ENCODE measurements around the gene USP2.

USP2 gene

GRCh38 chr11:119419834-119420492 lies 38.5 kb upstream of the USP2 start:
- Histone ChIP-seq H3K36me3 (ENCODE audit: insufficient read depth, low read length) (no peaks in the 10 kb centered on the region), H3K4me3 (ENCODE audit: low read depth in 1 of 2, low read length in 2 of 2) (no peak overlapping the region), H3K27ac (ENCODE audit: low read length) (no peak overlapping the region), H3K27me3 (ENCODE audit: insufficient read depth, low read length, poor library complexity) (peaks cover 13% of the 10 kb centered on the region), H3K4me2 (ENCODE audit: insufficient read depth, low read length) (no peak overlapping the region), H2AFZ (ENCODE audit: low read depth, low read length) (no peak overlapping the region), H3K79me2 (ENCODE audit: insufficient read depth, low read length) (no peaks in the 10 kb centered on the region), H4K20me1 (ENCODE audit: insufficient read depth, low read length) (no peaks in the 10 kb centered on the region), H3K9me3 (ENCODE audit: insufficient read depth, low read length, severe bottlenecking) (no peaks in the 10 kb centered on the region), H3K9ac (ENCODE audit: low read depth, low read length) (no peak overlapping the region), H3K4me1 (ENCODE audit: insufficient read depth, low read length) (no peaks in the 10 kb centered on the region)
- DNase-seq (no peak), ATAC-seq (ENCODE audit: insufficient read depth, low read depth) (no peak)
- TF ChIP-seq CTCF (IDR thresholded peaks at IDR 0.05; ENCODE audit: borderline replicate concordance, extremely low read depth, low read length, poor library complexity, severe bottlenecking): no peak
- no peak for TF ChIP-seq EZH2 (IDR thresholded peaks at IDR 0.05; ENCODE audit: borderline replicate concordance, low read depth, low read length, severe bottlenecking)

- Histone ChIP-seq H3K36me3 (ENCODE audit: insufficient read depth, low read length) (no peaks in the 10 kb centered on the region), H3K79me2 (ENCODE audit: insufficient read depth, low read length) (no peaks in the 10 kb centered on the region), H2AFZ (ENCODE audit: low read depth, low read length) (no peak overlapping the region), H3K4me1 (ENCODE audit: insufficient read depth, low read length) (no peaks in the 10 kb centered on the region), H3K9ac (ENCODE audit: low read depth, low read length) (no peak overlapping the region), H3K27ac (ENCODE audit: low read length) (no peak overlapping the region), H3K4me2 (ENCODE audit: insufficient read depth, low read length) (no peak overlapping the region), H4K20me1 (ENCODE audit: insufficient read depth, low read length) (no peaks in the 10 kb centered on the region), H3K4me3 (ENCODE audit: low read depth in 1 of 2, low read length in 2 of 2) (no peak overlapping the region), H3K9me3 (ENCODE audit: insufficient read depth, low read length, severe bottlenecking) (no peaks in the 10 kb centered on the region), H3K27me3 (ENCODE audit: insufficient read depth, low read length, poor library complexity) (peaks cover 13% of the 10 kb centered on the region)
- no peak for DNase-seq
- TF ChIP-seq CTCF (IDR thresholded peaks at IDR 0.05; ENCODE audit: borderline replicate concordance, extremely low read depth, low read length, poor library complexity, severe bottlenecking) (no peak), EZH2 (IDR thresholded peaks at IDR 0.05; ENCODE audit: borderline replicate concordance, low read depth, low read length, severe bottlenecking) (no peak)
- no peak for ATAC-seq (ENCODE audit: insufficient read depth, low read depth)
Observed at GRCh38 chr11:119419246-119419645, 37.8 kb upstream of the USP2 start.

- no peak overlapping the region for H3K27ac ChIP-seq (ENCODE audit: low read length)
- ATAC-seq (ENCODE audit: insufficient read depth, low read depth): no peak
- no peaks in the 10 kb centered on the region for H3K79me2 ChIP-seq (ENCODE audit: insufficient read depth, low read length)
- H3K4me2 ChIP-seq (ENCODE audit: insufficient read depth, low read length): no peak overlapping the region
- no peaks in the 10 kb centered on the region for H3K4me1 ChIP-seq (ENCODE audit: insufficient read depth, low read length)
- H4K20me1 ChIP-seq (ENCODE audit: insufficient read depth, low read length): no peaks in the 10 kb centered on the region
- no peak overlapping the region for H2AFZ ChIP-seq (ENCODE audit: low read depth, low read length)
- DNase-seq: no peak
- no peaks in the 10 kb centered on the region for H3K36me3 ChIP-seq (ENCODE audit: insufficient read depth, low read length)
- no peaks in the 10 kb centered on the region for H3K9me3 ChIP-seq (ENCODE audit: insufficient read depth, low read length, severe bottlenecking)
- H3K4me3 ChIP-seq (ENCODE audit: low read depth in 1 of 2, low read length in 2 of 2): no peak overlapping the region
- H3K9ac ChIP-seq (ENCODE audit: low read depth, low read length): no peak overlapping the region
- no peak for TF ChIP-seq CTCF (IDR thresholded peaks at IDR 0.05; ENCODE audit: borderline replicate concordance, extremely low read depth, low read length, poor library complexity, severe bottlenecking)
- no peak for TF ChIP-seq EZH2 (IDR thresholded peaks at IDR 0.05; ENCODE audit: borderline replicate concordance, low read depth, low read length, severe bottlenecking)
- H3K27me3 ChIP-seq (ENCODE audit: insufficient read depth, low read length, poor library complexity): peaks cover 13% of the 10 kb centered on the region
Observed at GRCh38 chr11:119418759-119419158, 37.3 kb upstream of the USP2 start.
